ENCODE measurements around the gene MMP14.
"Not testable (repeated sequence)": the region's sequence is repeated elsewhere in the genome, so short reads cannot be mapped to it uniquely, and the experiment has no call there.

The MMP14 gene

GRCh38 chr14:22836301-22837113 is at the start of gene MMP14:
Gene MMP14, plus strand, starts transcription at chr14:22836585. Its CDS starts 233 bp downstream, at chr14:22836818.
- TF ChIP-seq CTCF (conservative IDR thresholded peaks at IDR 0.05; ENCODE audit: low read depth, low read length): peak; percentile 61
- DNase-seq (ENCODE audit: low read depth): peak; percentile 94
- peak within 1 kb of the TSS; percentile 97 for H3K4me3 ChIP-seq (ENCODE audit: low read depth, low read length)

GRCh38 chr14:22786685-22787084 is 49.7 kb upstream of the MMP14 start:
- TF ChIP-seq CTCF (conservative IDR thresholded peaks at IDR 0.05; ENCODE audit: low read depth, low read length): no peak
- H3K4me3 ChIP-seq (ENCODE audit: low read depth, low read length): no peak overlapping the region
- DNase-seq (ENCODE audit: low read depth): no peak

- DNase-seq (ENCODE audit: low read depth): peak; percentile 60
- no peak for TF ChIP-seq CTCF (conservative IDR thresholded peaks at IDR 0.05; ENCODE audit: low read depth, low read length)
- H3K4me3 ChIP-seq (ENCODE audit: low read depth, low read length): no peak overlapping the region
Observed at GRCh38 chr14:22791301-22791700, 45.1 kb upstream of the MMP14 start.

- H3K4me3 ChIP-seq (ENCODE audit: low read depth, low read length): no peak overlapping the region
- no peak for TF ChIP-seq CTCF (conservative IDR thresholded peaks at IDR 0.05; ENCODE audit: low read depth, low read length)
- DNase-seq (ENCODE audit: low read depth): no peak
Observed at GRCh38 chr14:22792158-22792557, 44.2 kb upstream of the MMP14 start.

GRCh38 chr14:22793550-22793949 is 42.8 kb upstream of the MMP14 start:
- not testable (repeated sequence) for H3K4me3 ChIP-seq (ENCODE audit: low read depth, low read length); DNase-seq (ENCODE audit: low read depth)

GRCh38 chr14:22793976-22794375 is 42.4 kb upstream of the MMP14 start:
- TF ChIP-seq CTCF (conservative IDR thresholded peaks at IDR 0.05; ENCODE audit: low read depth, low read length): no peak
- H3K4me3 ChIP-seq (ENCODE audit: low read depth, low read length): no peak overlapping the region
- no peak for DNase-seq (ENCODE audit: low read depth)

GRCh38 chr14:22794551-22794951 is 41.8 kb upstream of the MMP14 start:
- DNase-seq (ENCODE audit: low read depth): no peak
- no peak overlapping the region for H3K4me3 ChIP-seq (ENCODE audit: low read depth, low read length)
- no peak for TF ChIP-seq CTCF (conservative IDR thresholded peaks at IDR 0.05; ENCODE audit: low read depth, low read length)

Measured in choroid plexus epithelial cell (primary cell).